Neural cell (in vitro differentiated cells): ENCODE data around the gene ME1. TPM values are rescaled to one million over a fixed set of nuclear protein-coding genes. Genes with fewer than 3 reads are reported as not detected.

Source experiments
- H2AFZ ChIP-seq: fragments of 200-600, 300-800 bp; sonication (generic), shearing (Covaris generic); 2 replicates; pipeline ENCODE4 v1.6.0; 2014; ENCODE audit warnings: low read depth, mild to moderate bottlenecking, antibody characterized with exemption, low read length, moderate library complexity
- H3F3A ChIP-seq: fragments of 200-600 bp; shearing (Covaris generic); 2 replicates; pipeline ENCODE4 v1.6.1; 2016; ENCODE audit warnings: mild to moderate bottlenecking, moderate library complexity, mixed read lengths, antibody characterized with exemption, low read length; ENCODE audit not compliant: insufficient read depth, poor library complexity, severe bottlenecking
- H3K27ac ChIP-seq: fragments of 200-600, 300-800 bp; sonication (generic), shearing (Covaris generic); 2 replicates; pipeline ENCODE4 v1.5.1; 2014; ENCODE audit warnings: mild to moderate bottlenecking, low read length, moderate library complexity
- H3K27me3 ChIP-seq: fragments of 300-800, 200-600 bp; sonication (generic), shearing (Covaris generic); 2 replicates; pipeline ENCODE4 v1.6.0; 2014; ENCODE audit warnings: mild to moderate bottlenecking, low read depth, low read length, moderate library complexity; ENCODE audit not compliant: insufficient read depth
- H3K36me3 ChIP-seq: fragments of 300-800, 200-600 bp; sonication (generic), shearing (Covaris generic); 2 replicates; pipeline ENCODE4 v1.5.1; 2014; ENCODE audit warnings: mild to moderate bottlenecking, antibody characterized with exemption, low read length, moderate library complexity; ENCODE audit not compliant: insufficient read depth
- H3K4me2 ChIP-seq: fragments of 300-800, 200-600 bp; sonication (generic), shearing (Covaris generic); 2 replicates; pipeline ENCODE4 v1.6.0; 2014; ENCODE audit warnings: mild to moderate bottlenecking, low read length
- H3K4me3 ChIP-seq: fragments of 300-800, 200-600 bp; sonication (generic), shearing (Covaris generic); 2 replicates; pipeline ENCODE4 v1.5.1; 2014; ENCODE audit warnings: mild to moderate bottlenecking, low read length, moderate library complexity
- H3K79me2 ChIP-seq: fragments of 200-600 bp; shearing (Covaris generic); replicated peaks from 2 replicates; pipeline ENCODE4 v1.6.0; 2014; ENCODE audit warnings: mild to moderate bottlenecking, low read length, moderate library complexity; ENCODE audit not compliant: insufficient read depth
- H3K9ac ChIP-seq: fragments of 300-800, 200-600 bp; sonication (generic), shearing (Covaris generic); 2 replicates; pipeline ENCODE4 v1.6.1; 2016; ENCODE audit warnings: mild to moderate bottlenecking, low read length, mixed read lengths
- H3K9me2 ChIP-seq: fragments of 200-600 bp; shearing (Covaris generic); 2 replicates; pipeline ENCODE4 v1.6.1; 2016; ENCODE audit warnings: mild to moderate bottlenecking, low read length, mixed read lengths; ENCODE audit not compliant: insufficient read depth
- H3K9me3 ChIP-seq: fragments of 200-600, 300-800 bp; sonication (generic), shearing (Covaris generic); 2 replicates; pipeline ENCODE4 v1.6.1; 2016; ENCODE audit warnings: mild to moderate bottlenecking, mixed run types, low read length, moderate library complexity, mixed read lengths
- H4K20me1 ChIP-seq: fragments of 200-600 bp; shearing (Covaris generic); 2 replicates; pipeline ENCODE4 v1.6.1; 2016; ENCODE audit warnings: mild to moderate bottlenecking, mixed run types; ENCODE audit not compliant: insufficient read depth
- CTCF ChIP-seq: fragments of 450-650 bp; IDR thresholded peaks from 2 replicates; pipeline ENCODE4 v1.5.1; 2014; ENCODE audit warnings: antibody characterized with exemption, mild to moderate bottlenecking, moderate library complexity; ENCODE audit not compliant: poor library complexity, severe bottlenecking
- EP300 ChIP-seq: fragments of 450-650 bp; conservative IDR thresholded peaks from 2 replicates; pipeline ENCODE4 v1.6.1; 2014; ENCODE audit warnings: antibody characterized with exemption, mild to moderate bottlenecking, moderate library complexity; ENCODE audit not compliant: poor library complexity, severe bottlenecking
- EZH2 ChIP-seq: fragments of 200-600, 300-800 bp; shearing (Covaris generic), sonication (generic); IDR thresholded peaks from 2 replicates; pipeline ENCODE4 v1.6.1; 2014; ENCODE audit warnings: antibody characterized with exemption, low read length, borderline replicate concordance, mild to moderate bottlenecking; ENCODE audit not compliant: insufficient read depth, poor library complexity, severe bottlenecking
- MXI1 ChIP-seq: fragments of 450-650 bp; conservative IDR thresholded peaks from 2 replicates; pipeline ENCODE4 v1.6.1; 2014; ENCODE audit warnings: antibody characterized with exemption, mild to moderate bottlenecking; ENCODE audit not compliant: poor library complexity, severe bottlenecking
- POLR2AphosphoS5 ChIP-seq: IDR thresholded peaks from 2 replicates; pipeline ENCODE4 v1.6.1; 2012
- RAD21 ChIP-seq: fragments of 450-650 bp; conservative IDR thresholded peaks from 2 replicates; pipeline ENCODE4 v1.6.1; 2014; ENCODE audit warnings: antibody characterized with exemption, mild to moderate bottlenecking, moderate library complexity
- REST ChIP-seq: IDR thresholded peaks from 2 replicates; pipeline ENCODE4 v1.6.1; 2012; ENCODE audit warnings: borderline replicate concordance
- SMC3 ChIP-seq: fragments of 450-650 bp; conservative IDR thresholded peaks from 2 replicates; pipeline ENCODE4 v1.6.1; 2014; ENCODE audit warnings: antibody characterized with exemption, mild to moderate bottlenecking, moderate library complexity; ENCODE audit not compliant: poor library complexity
- TAF1 ChIP-seq: IDR thresholded peaks from 2 replicates; pipeline ENCODE4 v1.6.1; 2012; ENCODE audit warnings: low read depth
- polyA minus RNA-seq: library from RNA; depleted of rRNA, polyadenylated mRNA; stranded (reverse); fragments of >200 nt; gene quantifications from 2 replicates; pipeline ENCODE4 v1.2.3, GENCODE V29; 2014
- polyA plus RNA-seq: library from polyadenylated mRNA; depleted of rRNA; stranded (reverse); fragments of >200 nt; gene quantifications from 2 replicates; pipeline ENCODE4 v1.2.3, GENCODE V29; 2014

The ME1 gene
- 0.09 TPM in 1 of 2 replicates, not detected in the other for polyA plus RNA-seq
- 0.23 TPM in 1 of 2 replicates, not detected in the other for polyA minus RNA-seq

- H2AFZ ChIP-seq: no peak within 1 kb of the TSS
- H4K20me1 ChIP-seq: no peaks in the 10 kb centered on the region
- TF ChIP-seq MXI1 (no peak), EP300 (no peak), RAD21 (no peak), POLR2AphosphoS5 (no peak), TAF1 (no peak), CTCF (no peak), REST (no peak), SMC3 (no peak), EZH2 (no peak)
- peak within 1 kb of the TSS; percentile 54 for H3K4me3 ChIP-seq
- peaks cover 16% of the 10 kb centered on the region for H3K27me3 ChIP-seq
- H3K9me2 ChIP-seq: no peaks in the 10 kb centered on the region
- no peak within 1 kb of the TSS for H3K27ac ChIP-seq
- no peak within 1 kb of the TSS for H3K9ac ChIP-seq
- H3K9me3 ChIP-seq: no peaks in the 10 kb centered on the region
- no peaks in the 10 kb centered on the region for H3F3A ChIP-seq
- no peak within 1 kb of the TSS for H3K4me2 ChIP-seq
- H3K79me2 ChIP-seq: no peaks in the 10 kb centered on the region
- H3K36me3 ChIP-seq: no peaks in the 10 kb centered on the region
These were observed at the start of gene ME1 for GRCh38 chr6:83430611-83431544. Gene ME1 (minus strand): TSS chr6:83431051. CDS start chr6:83430954, 97 bp downstream.

GRCh38 chr6:83480470-83480869 is 49.6 kb upstream of the ME1 start:
- Histone ChIP-seq H3K27ac (no peak overlapping the region), H3K4me3 (no peak overlapping the region), H3K9me2 (no peaks in the 10 kb centered on the region), H3F3A (no peaks in the 10 kb centered on the region), H3K9me3 (no peaks in the 10 kb centered on the region), H3K36me3 (no peaks in the 10 kb centered on the region), H2AFZ (no peak overlapping the region), H4K20me1 (no peaks in the 10 kb centered on the region), H3K79me2 (no peaks in the 10 kb centered on the region), H3K27me3 (no peaks in the 10 kb centered on the region), H3K9ac (no peak overlapping the region), H3K4me2 (no peak overlapping the region)
- TF ChIP-seq POLR2AphosphoS5: no peak
- no peak for TF ChIP-seq EP300
- TF ChIP-seq SMC3: no peak
- no peak for TF ChIP-seq CTCF
- TF ChIP-seq MXI1: no peak
- TF ChIP-seq RAD21: no peak
- TF ChIP-seq REST: no peak
- TF ChIP-seq TAF1: no peak
- no peak for TF ChIP-seq EZH2
